ENCODE data around the gene PARP12. TPM values are rescaled to one million over a fixed set of nuclear protein-coding genes. Genes with fewer than 3 reads are reported as not detected.

Gene PARP12
- total and polyA plus RNA-seq, 10 of the 15 experiments (the other 5 are each of a cell fraction or from before 2014, with no cell fraction given) = 0.98 to 51.8 (median 18.0) TPM

- Histone ChIP-seq H4K20me1 (ENCODE audit: control insufficient read depth, insufficient read depth) (no peaks in the 10 kb centered on the region), H3K36me3 (ENCODE audit: control insufficient read depth in 2 of 2, insufficient read depth in 2 of 2, low read length in 1 of 2) (no peaks in the 10 kb centered on the region), H3K79me2 (ENCODE audit: control insufficient read depth, insufficient read depth, low read length) (no peaks in the 10 kb centered on the region), H3K4me3 (no peak overlapping the region), H3K27ac (ENCODE audit: control insufficient read depth, insufficient read depth) (no peak overlapping the region), H3K4me1 (ENCODE audit: control insufficient read depth, insufficient read depth, low read length) (no peaks in the 10 kb centered on the region), H3K9me3 (replicated peaks; ENCODE audit: control insufficient read depth, insufficient read depth, low read length) (no peaks in the 10 kb centered on the region), H2AFZ (ENCODE audit: control insufficient read depth, low read depth, low read length) (no peak overlapping the region), H3K4me2 (ENCODE audit: control insufficient read depth, insufficient read depth) (no peak overlapping the region), H3K9ac (ENCODE audit: control insufficient read depth, insufficient read depth, low read length) (no peak overlapping the region), H3K27me3 (replicated peaks in 1 of 2; ENCODE audit: control insufficient read depth in 2 of 2, insufficient read depth in 2 of 2, low read length in 1 of 2) (no peaks in the 10 kb centered on the region; a peak in 1 of 4 replicates)
- ChIA-PET SMC1A (ENCODE audit: uncharacterized antibody, unreplicated experiment) (interaction anchor here (0.9 kb wide), 1 partner anchor 92 kb away, joined by 3 read pairs; no protein-coding TSS in a partner anchor), RAD21 (ENCODE audit: unreplicated experiment) (no interaction called here), POLR2A (no interaction called here), CTCF (interaction anchor here (1.4 kb wide), 1 partner anchor 344 kb away, joined by 4 read pairs; no protein-coding TSS in a partner anchor)
- DNase-seq (ENCODE audit: low read depth, low spot score) = no peak
- BruUV-seq (replicated peaks) = no TSS peak
- intact Hi-C loops (cut with micrococcal nuclease; ENCODE audit: unreplicated experiment) = no loop called here
- FAIRE-seq = no peak
- WGBS (ENCODE audit: insufficient coverage, insufficient replicate concordance, low lambda C conversion rate, missing lambda C conversion rate) = 77% methylated on average over 12 of the region's 12 CpGs
- no peak for TF ChIP-seq RB1 (IDR thresholded peaks at IDR 0.05; ENCODE audit: borderline replicate concordance)
- no peak for TF ChIP-seq CHD2 (IDR thresholded peaks at IDR 0.05; ENCODE audit: borderline replicate concordance, low read depth, low read length)
- no peak for TF ChIP-seq IRF3 (IDR thresholded peaks at IDR 0.05)
- TF ChIP-seq TARDBP (IDR thresholded peaks at IDR 0.05; ENCODE audit: borderline replicate concordance) = no peak
- no peak for TF ChIP-seq RCOR1 (conservative IDR thresholded peaks at IDR 0.05; ENCODE audit: low read depth, low read length)
- TF ChIP-seq YY1 (IDR thresholded peaks at IDR 0.05; ENCODE audit: low read depth, low read length) = no peak
- TF ChIP-seq NFXL1 (IDR thresholded peaks at IDR 0.05; ENCODE audit: borderline replicate concordance) = no peak
- in situ Hi-C loops (cut with MboI) = no loop called here
- no peak for ATAC-seq
These were observed 73.2 kb downstream of the PARP12 start for GRCh38 chr7:139989366-139990141.
